Peyer's patch (tissue), 4 donors: ENCODE results near the gene EPHA5. TPM values are rescaled to one million over a fixed set of nuclear protein-coding genes. Genes with fewer than 3 reads are reported as not detected.

Experiments
- DNase-seq, 3 donors: peaks; one replicate each; pipeline ENCODE4 v3.0.0-alpha.2; 2017 to 2019
- H3K27ac ChIP-seq, 4 donors: fragments of 200-600 bp; sonication (generic); one replicate each; pipeline ENCODE4 v1.5.1; 2016 to 2019
- H3K27me3 ChIP-seq, 2 donors: fragments of 200-600 bp; sonication (generic); one replicate each; pipeline ENCODE4 v1.5.1; 2019
- H3K36me3 ChIP-seq, 3 donors: fragments of 200-600 bp; sonication (generic); one replicate each; pipeline ENCODE4 v1.5.1; 2016 to 2019
- H3K4me1 ChIP-seq, 4 donors: fragments of 200-600 bp; sonication (generic); one replicate each; pipeline ENCODE4 v1.5.1; 2016 to 2019
- H3K4me3 ChIP-seq, 4 donors: fragments of 200-600 bp; sonication (generic); 1 replicate in 3 of 4; 2 replicates in 1 of 4; pipeline ENCODE4 v1.5.1; 2016 to 2019; ENCODE audit warnings: mild to moderate bottlenecking in 1 of 4
- H3K9me3 ChIP-seq, 4 donors: fragments of 200-600 bp; sonication (generic); one replicate each; pipeline ENCODE4 v1.5.1; 2016 to 2019; ENCODE audit warnings: mild to moderate bottlenecking in 1 of 4
- CTCF ChIP-seq, 6 experiments: fragments of 450-650 bp in 4 of 6; fragments of 200-600 bp in 2 of 6; sonication (generic) in 1 of 6; IDR thresholded peaks; one replicate each; pipeline ENCODE4 v1.5.1; 2017 to 2019; ENCODE audit warnings: antibody characterized with exemption in 6 of 6, mild to moderate bottlenecking in 3 of 6, moderate library complexity in 1 of 6
- POLR2A ChIP-seq, 2 donors: fragments of 450-650 bp; IDR thresholded peaks; one replicate each; pipeline ENCODE4 v1.5.1; 2017; ENCODE audit warnings: antibody characterized with exemption in 2 of 2, mild to moderate bottlenecking in 2 of 2, moderate library complexity in 2 of 2
- total RNA-seq, 4 donors: library from RNA; depleted of rRNA; stranded (reverse); fragments of >200 nt; gene quantifications; one replicate each; pipeline ENCODE4 v1.1.0, GENCODE V29; 2016

EPHA5 gene
- total RNA-seq, 4 donors from 2014 or later: 0.09 TPM; not detected in 3

- no peak overlapping the region for H3K4me3 ChIP-seq
- no peaks in the 10 kb centered on the region for H3K4me1 ChIP-seq
- no peaks in the 10 kb centered on the region for H3K36me3 ChIP-seq
- DNase-seq: no peak
- H3K27me3 ChIP-seq: no peaks in the 10 kb centered on the region
- H3K27ac ChIP-seq: no peak overlapping the region
- no peak for TF ChIP-seq CTCF (IDR thresholded peaks at IDR 0.05)
- no peak for TF ChIP-seq POLR2A (IDR thresholded peaks at IDR 0.05)
- no peaks in the 10 kb centered on the region for H3K9me3 ChIP-seq
Measured at GRCh38 chr4:65658117-65658516, 12.2 kb downstream of the EPHA5 start.

GRCh38 chr4:65656008-65656407 is 14.3 kb downstream of the EPHA5 start:
- TF ChIP-seq POLR2A (IDR thresholded peaks at IDR 0.05) (no peak), CTCF (IDR thresholded peaks at IDR 0.05) (no peak)
- no peak for DNase-seq
- H3K4me3 ChIP-seq: no peak overlapping the region
- no peaks in the 10 kb centered on the region for H3K36me3 ChIP-seq
- H3K27me3 ChIP-seq: no peaks in the 10 kb centered on the region
- H3K4me1 ChIP-seq: no peaks in the 10 kb centered on the region
- no peaks in the 10 kb centered on the region for H3K9me3 ChIP-seq
- H3K27ac ChIP-seq: no peak overlapping the region

GRCh38 chr4:65654976-65655375 is 15.3 kb downstream of the EPHA5 start:
- Histone ChIP-seq H3K36me3 (no peaks in the 10 kb centered on the region), H3K4me1 (no peaks in the 10 kb centered on the region), H3K9me3 (no peaks in the 10 kb centered on the region), H3K4me3 (no peak overlapping the region), H3K27me3 (no peaks in the 10 kb centered on the region), H3K27ac (no peak overlapping the region)
- no peak for DNase-seq
- TF ChIP-seq CTCF (IDR thresholded peaks at IDR 0.05) (no peak), POLR2A (IDR thresholded peaks at IDR 0.05) (no peak)

- no peak overlapping the region for H3K4me3 ChIP-seq
- no peak for DNase-seq
- H3K27ac ChIP-seq: no peak overlapping the region
- H3K9me3 ChIP-seq: no peaks in the 10 kb centered on the region
- TF ChIP-seq POLR2A (IDR thresholded peaks at IDR 0.05) (no peak), CTCF (IDR thresholded peaks at IDR 0.05) (no peak)
- no peaks in the 10 kb centered on the region for H3K4me1 ChIP-seq
- H3K36me3 ChIP-seq: no peaks in the 10 kb centered on the region
- no peaks in the 10 kb centered on the region for H3K27me3 ChIP-seq
Measured at GRCh38 chr4:65653740-65654361, 16.4 kb downstream of the EPHA5 start.

GRCh38 chr4:65651751-65652150 is 18.5 kb downstream of the EPHA5 start:
- H3K27me3 ChIP-seq: no peaks in the 10 kb centered on the region
- no peaks in the 10 kb centered on the region for H3K4me1 ChIP-seq
- H3K36me3 ChIP-seq: no peaks in the 10 kb centered on the region
- DNase-seq: no peak
- no peak overlapping the region for H3K4me3 ChIP-seq
- H3K27ac ChIP-seq: no peak overlapping the region
- TF ChIP-seq CTCF (IDR thresholded peaks at IDR 0.05): no peak
- TF ChIP-seq POLR2A (IDR thresholded peaks at IDR 0.05): no peak
- H3K9me3 ChIP-seq: no peaks in the 10 kb centered on the region

GRCh38 chr4:65651031-65651430 is 19.3 kb downstream of the EPHA5 start:
- H3K36me3 ChIP-seq: no peaks in the 10 kb centered on the region
- DNase-seq: no peak
- no peaks in the 10 kb centered on the region for H3K4me1 ChIP-seq
- H3K27me3 ChIP-seq: no peaks in the 10 kb centered on the region
- no peaks in the 10 kb centered on the region for H3K9me3 ChIP-seq
- no peak for TF ChIP-seq POLR2A (IDR thresholded peaks at IDR 0.05)
- TF ChIP-seq CTCF (IDR thresholded peaks at IDR 0.05): no peak
- no peak overlapping the region for H3K4me3 ChIP-seq
- no peak overlapping the region for H3K27ac ChIP-seq
